NCI-H1694 treated with DMSO at 0.1 percent for 48 hours (cell line): ENCODE measurements around the gene PGAP6.
"Not testable (repeated sequence)": the region's sequence is repeated elsewhere in the genome, so short reads cannot be mapped to it uniquely, and the experiment has no call there.

Source experiments
- DNase-seq: peaks from one replicate; lab custom pipeline; 2025; lab: John Stamatoyannopoulos, UW

PGAP6 gene

DNA sequence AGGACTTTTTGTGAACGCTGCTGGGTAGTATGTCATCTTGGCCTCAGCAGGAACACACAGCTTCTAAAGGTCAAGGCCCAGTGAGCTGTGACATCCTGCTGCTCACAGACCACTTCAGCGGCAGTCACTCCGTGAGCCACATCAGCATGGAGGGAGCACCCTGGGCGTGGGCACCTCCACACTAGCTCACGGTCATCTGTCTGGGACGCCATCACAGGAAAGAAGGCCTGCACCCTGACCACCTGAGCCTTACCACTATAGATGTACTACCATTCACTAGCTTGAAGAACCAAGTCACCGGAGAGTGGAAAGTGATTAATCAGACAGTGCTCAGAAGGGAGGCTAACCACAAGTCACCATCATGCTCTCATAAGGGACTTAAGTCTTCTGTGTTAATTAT lies 32.6 kb downstream of the PGAP6 start:
- DNase-seq: no peak

GRCh38 chr16:348495-348894 lies 33.3 kb downstream of the PGAP6 start:
- DNase-seq: not testable (repeated sequence)

GRCh38 chr16:347203-347602 lies 34.6 kb downstream of the PGAP6 start:
- no peak for DNase-seq

GRCh38 chr16:346587-346986 lies 35.2 kb downstream of the PGAP6 start:
- no peak for DNase-seq

DNA sequence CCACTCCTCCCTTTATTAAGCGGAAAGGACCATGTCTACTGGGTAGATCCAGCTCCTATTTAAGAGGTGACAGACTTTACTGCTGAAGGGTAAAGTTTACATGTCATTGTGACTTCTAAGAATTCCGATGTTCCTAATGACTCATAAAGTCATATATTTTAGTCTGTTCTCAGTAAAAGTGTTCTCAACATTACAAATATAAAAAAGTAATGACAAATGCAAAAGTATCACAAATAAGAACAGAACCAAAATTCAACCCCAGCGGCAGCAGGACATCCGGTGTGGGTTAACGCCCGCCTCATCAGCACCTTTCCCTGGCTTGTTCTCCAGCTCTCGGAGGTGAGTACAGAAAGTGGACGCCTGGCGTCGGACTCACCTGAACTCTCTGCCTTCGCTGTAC lies 36.0 kb downstream of the PGAP6 start:
- DNase-seq: no peak

- DNase-seq: no peak
Measured at GRCh38 chr16:342455-343213, 39.1 kb downstream of the PGAP6 start.

DNA sequence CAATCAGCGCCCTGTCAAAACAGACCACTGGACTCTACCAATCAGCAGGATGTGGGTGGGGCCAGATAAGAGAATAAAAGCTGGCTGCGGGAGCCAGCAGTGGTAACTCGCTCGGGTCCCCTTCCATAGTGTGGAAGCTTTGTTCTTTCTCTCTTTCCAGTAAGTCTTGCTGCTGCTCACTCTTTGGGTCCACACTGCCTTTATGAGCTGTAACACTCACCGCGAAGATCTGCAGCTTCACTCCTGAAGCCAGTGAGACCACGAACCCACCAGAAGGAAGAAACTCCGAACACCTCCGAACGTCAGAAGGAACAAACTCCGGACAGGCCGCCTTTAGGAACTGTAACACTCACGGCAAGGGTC lies 39.8 kb downstream of the PGAP6 start:
- not testable (repeated sequence) for DNase-seq

DNA sequence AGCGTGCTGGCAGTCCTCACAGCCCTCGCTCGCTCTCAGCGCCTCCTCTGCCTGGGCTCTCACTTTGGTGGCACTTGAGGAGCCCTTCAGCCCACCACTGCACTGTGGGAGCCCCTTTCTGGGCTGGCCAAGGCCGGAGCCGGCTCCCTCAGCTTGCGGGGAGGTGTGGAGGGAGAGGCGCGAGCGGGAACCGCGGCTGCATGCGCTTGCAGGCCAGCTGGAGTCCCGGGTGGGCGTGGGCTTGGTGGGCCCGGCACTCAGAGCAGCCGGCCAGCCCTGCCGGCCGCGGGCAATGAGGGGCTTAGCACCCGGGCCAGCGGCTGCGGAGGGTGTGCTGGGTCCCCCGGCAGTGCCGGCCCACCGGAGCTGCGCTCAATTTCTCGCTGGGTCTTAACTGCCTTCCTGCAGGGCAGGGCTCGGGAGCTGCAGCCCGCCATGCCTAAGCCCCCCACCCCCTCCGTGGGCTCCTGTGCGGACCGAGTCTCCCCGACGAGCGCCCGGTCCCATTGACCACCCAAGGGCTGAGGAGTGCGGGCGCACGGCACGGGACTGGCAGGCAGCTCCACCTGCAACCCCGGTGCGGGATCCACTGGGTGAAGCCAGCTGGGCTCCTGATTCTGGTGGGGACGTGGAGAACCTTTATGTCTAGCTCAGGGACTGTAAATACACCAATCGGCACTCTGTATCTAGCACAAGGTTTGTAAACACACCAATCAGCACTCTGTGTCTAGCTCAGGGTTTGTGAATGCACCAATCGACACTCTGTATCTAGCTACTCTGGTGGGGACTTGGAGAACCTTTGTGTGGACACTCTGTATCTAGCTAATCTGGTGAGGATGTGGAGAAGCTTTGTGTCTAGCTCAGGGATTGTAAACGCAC lies 40.4 kb downstream of the PGAP6 start:
- not testable (repeated sequence) for DNase-seq

DNA sequence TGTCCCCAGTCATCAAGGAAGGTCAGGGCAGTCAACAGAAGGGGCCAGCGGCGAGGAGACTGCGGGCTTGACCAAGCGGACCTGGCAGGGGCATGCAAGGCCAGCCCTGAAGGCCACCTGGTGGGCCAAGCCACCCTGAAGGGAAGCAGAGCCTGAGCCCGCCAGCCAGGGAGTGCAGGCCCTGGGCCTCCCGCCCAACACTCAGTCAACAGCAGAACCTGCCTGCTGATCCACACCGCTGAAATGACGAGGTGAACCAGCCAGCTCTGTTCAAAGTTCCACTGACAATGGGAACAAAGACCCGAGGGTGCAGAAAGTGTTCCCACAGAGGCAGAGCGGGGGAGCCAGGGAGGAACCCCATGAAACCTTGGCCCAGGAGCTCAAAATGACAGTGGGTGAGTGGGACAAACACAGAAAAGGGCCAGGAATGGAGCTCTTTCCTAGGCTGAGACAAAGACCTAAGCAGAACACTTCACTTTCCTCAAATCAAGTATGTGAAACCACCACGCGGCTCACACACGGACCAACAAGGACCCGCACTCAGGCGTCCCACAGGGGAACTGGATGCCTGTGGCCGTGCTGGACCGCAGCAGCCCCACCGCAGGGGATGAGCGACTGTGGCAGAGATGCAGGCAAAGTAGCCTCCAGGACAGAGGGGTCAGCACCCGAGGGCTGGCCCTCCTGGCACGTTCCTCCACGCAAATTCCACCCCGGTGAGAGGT lies 41.2 kb downstream of the PGAP6 start:
- DNase-seq: no peak

DNA sequence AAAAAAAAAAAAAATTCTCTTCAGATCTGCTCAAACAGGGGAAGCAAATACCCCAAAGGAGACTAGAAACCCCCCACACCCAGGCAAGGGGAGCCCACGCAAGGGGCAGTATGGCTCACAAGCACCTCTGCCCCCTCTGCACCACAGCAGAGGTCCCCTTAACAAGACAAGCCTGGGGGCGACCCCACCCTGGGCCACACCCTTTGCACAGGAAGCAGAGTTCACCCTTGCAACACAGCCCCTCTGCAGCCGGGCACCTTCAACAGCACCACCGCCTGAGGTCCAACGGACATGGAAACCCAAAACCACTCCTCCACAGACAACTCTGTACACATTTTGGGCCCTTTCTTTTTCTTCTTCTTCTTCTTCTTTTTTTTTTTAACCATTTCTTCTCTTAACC lies 42.1 kb downstream of the PGAP6 start:
- no peak for DNase-seq

DNA sequence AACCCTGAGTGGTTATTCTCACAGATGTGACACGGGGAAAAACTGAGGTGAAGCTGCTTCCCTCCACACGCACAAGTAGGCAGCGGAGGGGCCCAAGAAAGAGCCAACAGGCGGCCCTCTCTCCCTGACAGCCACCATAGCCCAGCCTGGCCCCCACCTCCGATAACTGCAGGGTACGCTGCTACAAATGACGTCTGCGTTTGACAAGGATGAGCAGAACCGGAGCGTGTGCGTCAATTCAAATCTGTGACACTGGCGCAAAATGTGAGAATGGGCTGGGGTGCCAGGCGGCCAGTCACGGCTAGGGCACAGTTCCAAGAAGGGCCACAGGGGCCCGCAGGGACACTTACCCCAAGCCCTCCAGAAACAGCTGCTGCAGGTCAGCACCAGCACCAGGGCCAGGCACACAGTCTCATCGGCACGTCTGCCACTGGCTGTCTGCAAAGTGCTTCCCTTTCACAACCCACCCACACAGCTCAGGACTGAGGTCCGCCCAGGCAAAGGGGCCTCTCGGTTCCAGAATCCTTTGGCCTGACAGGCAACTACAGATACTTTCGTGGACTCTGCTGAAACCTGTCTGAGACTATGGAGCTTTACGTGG lies 43.7 kb downstream of the PGAP6 start:
- DNase-seq: no peak

DNA sequence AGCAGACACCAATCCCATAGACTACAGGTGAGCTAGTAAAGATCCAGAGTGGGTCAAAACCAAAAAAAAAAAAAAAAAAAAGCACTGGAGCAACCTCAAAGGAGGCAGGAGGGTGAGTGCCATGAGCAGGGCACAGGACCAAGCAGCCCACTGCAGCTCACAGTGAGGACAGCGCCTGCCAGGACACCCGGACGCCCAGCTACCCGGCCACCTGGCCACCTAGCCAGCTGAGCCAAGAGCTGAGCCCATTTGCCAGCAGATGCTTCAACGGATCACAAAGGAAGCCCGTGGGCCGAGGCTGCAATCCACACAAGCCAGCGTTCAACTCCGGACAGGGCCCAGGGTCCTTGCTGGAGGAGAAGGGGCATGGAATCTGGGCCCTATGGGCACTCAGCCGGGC lies 44.3 kb downstream of the PGAP6 start:
- DNase-seq: no peak

GRCh38 chr16:336269-336668 lies 45.5 kb downstream of the PGAP6 start:
- no peak for DNase-seq

GRCh38 chr16:334861-335632 lies 46.7 kb downstream of the PGAP6 start:
- DNase-seq: not testable (repeated sequence)

GRCh38 chr16:334164-334832 lies 47.5 kb downstream of the PGAP6 start:
- not testable (repeated sequence) for DNase-seq

DNA sequence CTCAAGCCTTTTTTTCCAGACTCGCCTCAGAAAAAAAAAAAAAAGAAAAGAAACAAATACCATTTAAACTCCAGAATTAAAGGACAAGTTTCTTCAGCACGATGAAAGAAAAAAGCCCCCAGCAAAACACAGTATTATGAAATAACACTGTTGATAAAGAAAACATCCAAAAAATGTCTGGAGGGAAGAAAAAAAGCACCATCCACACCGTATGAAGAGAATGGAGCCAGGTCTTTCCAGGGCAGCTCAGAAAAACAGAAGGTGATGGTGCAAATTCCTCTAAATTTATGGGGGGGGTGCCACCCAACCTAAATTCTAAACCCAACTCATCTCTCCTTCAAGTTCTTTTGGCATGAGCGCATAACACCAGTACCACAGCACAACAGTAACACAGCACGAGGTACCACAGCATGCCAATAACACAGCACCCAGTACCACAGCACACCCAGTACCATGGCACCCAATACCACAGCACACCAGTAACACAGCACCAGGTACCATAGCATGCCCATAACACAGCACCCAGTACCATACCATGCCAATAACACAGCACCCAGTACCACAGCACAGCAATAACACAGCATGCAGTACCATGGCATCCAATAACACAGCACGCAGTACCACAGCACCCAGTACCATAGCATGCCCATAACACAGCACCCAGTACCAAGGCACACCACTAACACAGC lies 48.2 kb downstream of the PGAP6 start:
- no peak for DNase-seq

GRCh38 chr16:331181-331814 lies 50.5 kb downstream of the PGAP6 start:
- not testable (repeated sequence) for DNase-seq

GRCh38 chr16:330741-331140 lies 51.0 kb downstream of the PGAP6 start:
- DNase-seq: no peak

- no peak for DNase-seq
Measured at GRCh38 chr16:325375-326145, 56.2 kb downstream of the PGAP6 start.
